ENCODE results near the gene LHX1. TPM values are rescaled to one million over a fixed set of nuclear protein-coding genes. Genes with fewer than 3 reads are reported as not detected.

The LHX1 gene
- total and polyA plus RNA-seq, 4 donors = not detected

DNA sequence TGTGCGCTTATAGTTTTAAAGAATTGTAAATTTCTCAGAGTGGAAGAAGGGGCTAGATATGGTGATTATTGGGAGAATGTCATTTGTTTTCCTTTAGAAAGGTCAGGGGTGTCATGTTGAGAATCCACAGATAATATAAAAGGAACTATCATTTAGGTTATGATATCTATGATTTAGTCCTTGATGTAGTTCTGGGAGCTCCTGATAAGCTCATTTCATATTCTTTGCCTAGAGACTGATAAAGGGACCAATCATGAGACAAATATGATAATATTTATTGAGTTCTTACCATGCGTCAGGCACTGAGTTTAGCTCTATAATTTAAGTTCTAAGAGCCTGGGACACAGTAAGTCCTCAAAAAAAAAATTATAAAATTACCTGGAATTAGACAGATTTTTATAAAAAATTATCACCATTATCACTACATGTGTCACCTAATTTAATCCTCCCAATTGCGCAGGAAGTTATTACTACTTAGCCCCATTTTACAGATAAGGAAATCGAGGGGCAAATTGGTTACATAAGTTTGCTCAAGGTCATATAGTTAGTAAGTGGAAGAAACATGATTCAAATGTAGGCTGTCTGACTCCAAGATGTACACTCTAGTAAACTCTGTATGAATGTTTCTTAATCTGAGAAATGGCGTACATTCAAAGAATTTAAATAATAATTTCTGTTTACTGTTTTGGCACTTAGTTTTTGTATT, 14.0 kb downstream of the LHX1 start:
- H3K36me3 ChIP-seq (ENCODE audit: control insufficient read depth in 4 of 4, insufficient read depth in 3 of 4, low read depth in 1 of 4, low read length in 3 of 4) = peaks cover 2 to 36% (median 26%) of the 10 kb centered on the region in 4 donors

DNA sequence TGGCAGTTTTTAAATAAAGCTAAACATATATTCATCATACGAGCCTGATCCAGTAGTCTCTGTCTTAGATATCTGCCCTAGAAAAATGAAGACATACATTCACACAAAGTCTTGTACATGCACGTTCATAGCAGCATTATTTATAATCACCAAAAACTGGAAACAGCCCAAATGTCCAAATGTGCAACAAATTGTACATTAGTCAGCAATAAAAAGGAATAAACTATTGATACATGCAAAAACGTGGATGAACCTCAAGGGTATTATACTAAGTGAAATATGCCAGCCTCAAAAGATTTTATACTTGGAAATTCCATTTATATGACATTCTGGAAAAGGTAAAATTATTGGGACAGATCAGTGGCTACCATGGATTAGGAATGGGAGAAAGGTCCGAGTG, 34.2 kb downstream of the LHX1 start:
- no peaks in the 10 kb centered on the region for H3K9me3 ChIP-seq (ENCODE audit: control insufficient read depth in 4 of 4, low read length in 3 of 4)
- H3K27ac ChIP-seq (ENCODE audit: low read depth in 1 of 2, low read length in 2 of 2) = no peak overlapping the region
- DNase-seq (ENCODE audit: low spot score) = no peak
- 86% methylated on average over 4 of the region's 4 CpGs for WGBS
- no peak overlapping the region for H3K9ac ChIP-seq (ENCODE audit: low read depth in 1 of 2, low read length in 2 of 2)
- H3K36me3 ChIP-seq (ENCODE audit: control insufficient read depth in 4 of 4, insufficient read depth in 3 of 4, low read depth in 1 of 4, low read length in 3 of 4) = peaks cover 0 to 3% (median 0%) of the 10 kb centered on the region in 4 donors
- TF ChIP-seq FOXA2 (IDR thresholded peaks at IDR 0.05) (no peak), HNF4A (conservative IDR thresholded peaks at IDR 0.05) (no peak), HNF4G (IDR thresholded peaks at IDR 0.05) (no peak), GABPA (IDR thresholded peaks at IDR 0.05 in 1 of 2, conservative IDR thresholded peaks at IDR 0.05 in 1 of 2) (no peak), YY1 (IDR thresholded peaks at IDR 0.05) (no peak), FOXA1 (IDR thresholded peaks at IDR 0.05) (no peak), MAX (IDR thresholded peaks at IDR 0.05) (no peak), SP1 (IDR thresholded peaks at IDR 0.05) (no peak)
- TF ChIP-seq, protein P1, sequence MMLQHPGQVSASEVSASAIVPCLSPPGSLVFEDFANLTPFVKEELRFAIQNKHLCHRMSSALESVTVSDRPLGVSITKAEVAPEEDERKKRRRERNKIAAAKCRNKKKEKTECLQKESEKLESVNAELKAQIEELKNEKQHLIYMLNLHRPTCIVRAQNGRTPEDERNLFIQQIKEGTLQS (IDR thresholded peaks at IDR 0.05) = no peak
- TF ChIP-seq, protein P2, sequence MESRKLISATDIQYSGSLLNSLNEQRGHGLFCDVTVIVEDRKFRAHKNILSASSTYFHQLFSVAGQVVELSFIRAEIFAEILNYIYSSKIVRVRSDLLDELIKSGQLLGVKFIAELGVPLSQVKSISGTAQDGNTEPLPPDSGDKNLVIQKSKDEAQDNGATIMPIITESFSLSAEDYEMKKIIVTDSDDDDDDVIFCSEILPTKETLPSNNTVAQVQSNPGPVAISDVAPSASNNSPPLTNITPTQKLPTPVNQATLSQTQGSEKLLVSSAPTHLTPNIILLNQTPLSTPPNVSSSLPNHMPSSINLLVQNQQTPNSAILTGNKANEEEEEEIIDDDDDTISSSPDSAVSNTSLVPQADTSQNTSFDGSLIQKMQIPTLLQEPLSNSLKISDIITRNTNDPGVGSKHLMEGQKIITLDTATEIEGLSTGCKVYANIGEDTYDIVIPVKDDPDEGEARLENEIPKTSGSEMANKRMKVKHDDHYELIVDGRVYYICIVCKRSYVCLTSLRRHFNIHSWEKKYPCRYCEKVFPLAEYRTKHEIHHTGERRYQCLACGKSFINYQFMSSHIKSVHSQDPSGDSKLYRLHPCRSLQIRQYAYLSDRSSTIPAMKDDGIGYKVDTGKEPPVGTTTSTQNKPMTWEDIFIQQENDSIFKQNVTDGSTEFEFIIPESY (IDR thresholded peaks at IDR 0.05) = no peak
- no peak overlapping the region for H3K4me3 ChIP-seq (ENCODE audit: low read depth in 1 of 3, low read length in 3 of 3)
- H3K4me1 ChIP-seq (ENCODE audit: control insufficient read depth in 4 of 4, insufficient read depth in 4 of 4, low read length in 3 of 4) = no peaks in the 10 kb centered on the region
- no peaks in the 10 kb centered on the region for H3K27me3 ChIP-seq (ENCODE audit: control insufficient read depth in 4 of 4, insufficient read depth in 4 of 4, low read length in 3 of 4)

More for the DNA sequence above, 14.0 kb downstream of the LHX1 start:
- Histone ChIP-seq H3K9ac (ENCODE audit: low read depth in 1 of 2, low read length in 2 of 2) (no peak overlapping the region), H3K27me3 (ENCODE audit: control insufficient read depth in 4 of 4, insufficient read depth in 4 of 4, low read length in 3 of 4) (peaks cover 0 to 6% (median 3%) of the 10 kb centered on the region in 4 donors), H3K27ac (ENCODE audit: low read depth in 1 of 2, low read length in 2 of 2) (no peak overlapping the region), H3K9me3 (ENCODE audit: control insufficient read depth in 4 of 4, low read length in 3 of 4) (no peaks in the 10 kb centered on the region), H3K4me1 (ENCODE audit: control insufficient read depth in 4 of 4, insufficient read depth in 4 of 4, low read length in 3 of 4) (peaks cover 4 to 20% (median 11%) of the 10 kb centered on the region in 4 donors), H3K4me3 (ENCODE audit: low read depth in 1 of 3, low read length in 3 of 3) (no peak overlapping the region)
- DNase-seq (ENCODE audit: low spot score) = no peak
- TF ChIP-seq EGR1 (IDR thresholded peaks at IDR 0.05; ENCODE audit: low read depth in 2 of 2) (no peak), MAX (IDR thresholded peaks at IDR 0.05) (no peak), TAF1 (conservative IDR thresholded peaks at IDR 0.05) (no peak)
- 95% methylated on average over 5 of the region's 5 CpGs for WGBS

DNA sequence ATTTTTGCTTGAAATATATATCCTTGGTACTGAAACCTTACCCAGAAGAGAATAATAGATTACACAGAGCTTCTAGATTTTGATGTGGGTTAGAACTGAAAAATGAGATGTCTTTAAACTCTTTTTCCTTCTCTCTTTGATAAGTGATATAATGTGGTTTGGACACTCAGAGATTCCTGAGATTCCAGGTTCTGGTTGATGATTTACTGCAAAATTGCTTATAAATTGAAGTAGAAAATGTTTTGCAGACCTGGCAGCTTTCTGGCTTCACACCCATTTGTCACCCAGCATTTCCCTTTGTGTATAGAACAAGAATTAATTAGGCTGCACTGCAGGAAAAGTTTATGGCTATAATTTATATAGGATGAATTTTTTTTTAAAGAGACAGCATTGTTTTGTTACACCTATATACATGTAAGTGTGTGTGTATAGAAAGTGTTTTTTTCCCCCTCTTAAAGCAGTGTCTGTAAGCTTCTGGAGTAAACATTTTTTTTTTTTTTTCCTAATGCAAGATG, 35.0 kb downstream of the LHX1 start:
- Histone ChIP-seq H3K27ac (ENCODE audit: low read depth in 1 of 2, low read length in 2 of 2) (no peak overlapping the region), H3K36me3 (ENCODE audit: control insufficient read depth in 4 of 4, insufficient read depth in 3 of 4, low read depth in 1 of 4, low read length in 3 of 4) (peaks cover 0 to 3% (median 0%) of the 10 kb centered on the region in 4 donors), H3K4me1 (ENCODE audit: control insufficient read depth in 4 of 4, insufficient read depth in 4 of 4, low read length in 3 of 4) (no peaks in the 10 kb centered on the region), H3K9ac (ENCODE audit: low read depth in 1 of 2, low read length in 2 of 2) (no peak overlapping the region), H3K4me3 (ENCODE audit: low read depth in 1 of 3, low read length in 3 of 3) (no peak overlapping the region), H3K27me3 (ENCODE audit: control insufficient read depth in 4 of 4, insufficient read depth in 4 of 4, low read length in 3 of 4) (no peaks in the 10 kb centered on the region), H3K9me3 (ENCODE audit: control insufficient read depth in 4 of 4, low read length in 3 of 4) (no peaks in the 10 kb centered on the region)
- TF ChIP-seq EGR1 (IDR thresholded peaks at IDR 0.05; ENCODE audit: low read depth in 2 of 2) = no peak
- TF ChIP-seq MAX (IDR thresholded peaks at IDR 0.05) = no peak
- TF ChIP-seq TAF1 (conservative IDR thresholded peaks at IDR 0.05) = no peak
- no peak for TF ChIP-seq NR2F2 (IDR thresholded peaks at IDR 0.05)
- no peak for TF ChIP-seq JUND (IDR thresholded peaks at IDR 0.05)
- TF ChIP-seq FOXA2 (IDR thresholded peaks at IDR 0.05) = no peak
- TF ChIP-seq HNF4A (conservative IDR thresholded peaks at IDR 0.05) = no peak
- no peak for TF ChIP-seq REST (IDR thresholded peaks at IDR 0.05)
- TF ChIP-seq, protein P2 (IDR thresholded peaks at IDR 0.05) = no peak
- TF ChIP-seq RXRA (IDR thresholded peaks at IDR 0.05) = no peak
- TF ChIP-seq SP1 (IDR thresholded peaks at IDR 0.05) = no peak
- TF ChIP-seq FOXA1 (IDR thresholded peaks at IDR 0.05) = no peak
- no peak for DNase-seq (ENCODE audit: low spot score)
